Suppressor macrophage treated with lipopolysaccharide for 1 hour (primary cell): ENCODE measurements around the gene CCDC195.

ENCODE experiments used
- DNase-seq, 3 donors: peaks; one replicate each; pipeline ENCODE4 v3.0.0-alpha.2; 2020 to 2022

The CCDC195 gene

DNA sequence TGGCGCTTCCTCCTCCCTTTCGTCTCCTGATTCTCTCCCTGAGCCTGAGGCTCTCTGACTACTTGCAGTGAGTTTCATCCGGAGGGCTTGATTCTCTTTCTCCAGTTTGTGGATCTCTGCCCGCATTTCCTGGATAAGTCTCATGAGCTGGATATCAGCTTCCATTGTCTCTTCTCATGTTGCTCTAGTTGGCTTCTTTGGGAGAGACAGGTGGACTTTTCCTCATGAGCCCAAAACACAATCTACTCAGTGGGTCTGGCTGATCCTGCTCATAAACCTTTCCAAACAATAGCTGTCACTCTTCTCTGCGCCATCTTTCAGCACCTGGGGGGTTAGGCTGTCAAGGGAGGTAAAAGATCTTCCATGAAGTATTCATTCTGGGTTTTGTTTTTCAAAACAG lies at the start of gene CCDC195:
TSS of gene CCDC195 (minus strand) at position 165 of the 400 bp plus-strand sequence. CDS start at position 165, 0 bp downstream.
- DNase-seq, result no peak

GRCh38 chr2:224764565-224765236 lies 48.5 kb upstream of the CCDC195 start:
- DNase-seq, result no peak

DNA sequence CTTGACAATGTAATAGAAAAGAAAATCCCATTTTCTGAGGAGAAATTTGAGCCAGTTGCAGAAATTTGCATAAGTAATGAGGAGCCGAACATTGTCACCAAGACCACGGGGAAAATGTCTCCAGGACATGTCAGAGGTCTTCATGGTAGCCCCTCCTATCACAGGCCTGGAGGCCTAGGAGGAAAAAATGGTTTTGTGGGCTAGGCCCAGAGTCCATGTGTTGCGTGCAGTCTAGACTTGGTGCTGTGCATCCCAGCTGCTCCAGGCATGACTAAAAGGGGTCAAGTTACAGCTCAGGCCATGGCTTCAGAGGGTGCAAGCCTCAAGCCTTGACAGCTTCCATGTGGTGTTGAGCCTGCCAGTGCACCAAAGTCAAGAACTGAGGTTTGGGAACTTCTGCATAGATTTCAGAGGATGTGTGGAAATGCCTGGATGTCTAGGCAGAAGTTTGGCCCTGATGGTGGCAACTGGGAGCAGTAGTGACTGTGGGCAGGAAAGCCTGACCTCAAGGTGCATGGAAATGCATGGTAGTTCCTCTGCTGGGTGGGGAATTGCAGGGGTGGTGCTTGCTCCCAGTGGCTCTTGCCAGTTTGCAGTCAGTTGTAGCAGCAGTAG lies 41.9 kb upstream of the CCDC195 start:
- no peak for DNase-seq

- DNase-seq, result no peak
Observed at GRCh38 chr2:224753743-224754540, 37.8 kb upstream of the CCDC195 start.

- DNase-seq, result peak in 1 of 3 donors; percentile 28
Observed at GRCh38 chr2:224751996-224752698, 36.0 kb upstream of the CCDC195 start.

DNA sequence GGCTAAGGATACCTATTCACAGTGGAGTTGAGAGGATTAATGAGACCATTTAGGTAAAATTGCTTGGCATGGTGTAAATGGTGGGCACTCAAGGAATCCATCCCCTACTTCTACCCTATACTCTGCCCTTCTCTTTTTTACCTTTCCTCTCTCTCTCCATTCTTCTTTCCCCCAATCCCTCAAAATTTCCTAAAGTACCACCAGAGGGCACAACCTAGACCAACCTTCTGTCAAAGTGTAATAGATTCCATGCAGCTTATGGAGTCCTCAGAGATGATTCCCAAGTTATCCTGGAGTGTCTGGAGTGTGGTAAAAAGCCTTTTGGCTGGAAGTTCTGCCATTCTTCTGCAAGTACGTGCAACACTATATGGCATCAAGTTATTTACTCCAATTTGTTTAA lies 33.0 kb upstream of the CCDC195 start:
- DNase-seq, result no peak

GRCh38 chr2:224747765-224748164 lies 31.6 kb upstream of the CCDC195 start:
- DNase-seq, result no peak

GRCh38 chr2:224736227-224736626 lies 20.1 kb upstream of the CCDC195 start:
- no peak for DNase-seq

GRCh38 chr2:224734949-224735348 lies 18.8 kb upstream of the CCDC195 start:
- DNase-seq, result peak in 2 of 3 donors; percentile 6 to 18

- no peak for DNase-seq
Observed at GRCh38 chr2:224731665-224732064, 15.5 kb upstream of the CCDC195 start.

GRCh38 chr2:224729435-224729834 lies 13.3 kb upstream of the CCDC195 start:
- DNase-seq, result no peak

GRCh38 chr2:224724331-224724730 lies 8.2 kb upstream of the CCDC195 start:
- no peak for DNase-seq

DNA sequence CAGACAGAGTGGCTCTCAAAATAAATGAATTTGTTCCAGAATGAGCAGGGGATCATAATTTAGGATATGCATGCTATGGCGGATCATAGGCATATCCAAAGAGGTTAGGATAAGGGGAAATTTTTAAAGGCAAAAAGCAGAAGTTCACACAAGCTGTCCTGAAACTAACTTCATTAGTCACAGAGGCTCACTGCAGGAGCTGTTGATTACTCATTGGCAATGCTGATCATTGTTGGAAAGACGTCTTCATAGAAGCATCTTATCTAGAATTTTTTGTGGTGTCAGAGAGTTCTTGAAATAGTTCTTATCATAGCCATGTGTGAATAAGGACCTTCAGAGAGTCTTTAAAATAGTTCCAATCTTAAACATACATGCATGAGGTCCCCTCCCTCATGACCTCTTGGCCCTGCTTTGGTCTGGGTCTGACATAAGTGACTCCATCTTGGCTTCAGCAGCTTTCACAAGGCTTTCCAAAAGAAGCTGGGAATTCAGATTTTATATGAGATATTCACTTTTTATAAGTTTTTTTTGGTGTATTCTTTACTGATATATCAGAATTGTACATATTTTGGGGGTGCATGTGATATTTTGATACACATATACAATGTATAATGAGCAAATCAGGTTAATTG lies 7.5 kb upstream of the CCDC195 start:
- peak; percentile 59 to 79 (median 77) for DNase-seq

DNA sequence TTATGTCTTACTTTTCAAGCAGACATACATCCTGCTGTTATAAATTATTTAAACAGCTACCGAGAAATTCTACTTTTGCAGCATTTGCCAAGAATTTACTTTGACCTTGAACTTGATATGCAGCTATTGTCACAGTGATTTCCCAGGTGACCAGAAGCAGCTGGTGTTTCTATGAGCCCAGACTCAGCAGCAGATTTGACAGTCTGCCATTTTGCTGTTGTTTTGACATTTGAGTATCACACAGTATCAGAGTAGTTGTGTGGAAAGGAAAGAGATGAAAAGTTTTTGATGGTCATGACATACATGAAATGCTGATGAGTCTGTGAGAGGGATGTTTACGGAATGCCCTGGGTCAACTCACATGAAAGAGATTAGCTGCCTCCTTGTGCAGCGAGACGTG lies 6.6 kb upstream of the CCDC195 start:
- DNase-seq, result no peak

DNA sequence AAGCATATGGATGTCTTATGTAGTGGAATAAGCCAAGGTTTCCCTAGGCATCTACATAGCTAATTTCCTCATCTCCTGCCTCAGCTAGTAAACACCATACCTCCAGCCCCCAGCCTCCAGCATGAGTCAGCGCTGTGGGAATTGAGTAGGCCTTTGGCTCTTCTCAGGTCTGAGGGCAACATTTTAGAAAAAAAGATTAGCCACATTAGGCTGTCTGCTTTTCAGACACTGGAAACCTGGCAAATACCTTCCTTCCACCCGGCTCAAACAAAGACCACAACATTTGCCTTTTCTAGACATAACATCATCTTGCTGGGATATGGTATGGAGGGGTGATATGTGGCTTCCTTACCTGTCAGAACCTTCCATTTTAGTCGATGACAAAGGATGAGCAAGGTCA lies 6.1 kb upstream of the CCDC195 start:
- DNase-seq, result peak in 1 of 3 donors; percentile 9

GRCh38 chr2:224716921-224717320 lies 756 bp upstream of the CCDC195 start:
- DNase-seq, result no peak

GRCh38 chr2:224711859-224712665 lies 4.1 kb downstream of the CCDC195 start:
- DNase-seq, result no peak

DNA sequence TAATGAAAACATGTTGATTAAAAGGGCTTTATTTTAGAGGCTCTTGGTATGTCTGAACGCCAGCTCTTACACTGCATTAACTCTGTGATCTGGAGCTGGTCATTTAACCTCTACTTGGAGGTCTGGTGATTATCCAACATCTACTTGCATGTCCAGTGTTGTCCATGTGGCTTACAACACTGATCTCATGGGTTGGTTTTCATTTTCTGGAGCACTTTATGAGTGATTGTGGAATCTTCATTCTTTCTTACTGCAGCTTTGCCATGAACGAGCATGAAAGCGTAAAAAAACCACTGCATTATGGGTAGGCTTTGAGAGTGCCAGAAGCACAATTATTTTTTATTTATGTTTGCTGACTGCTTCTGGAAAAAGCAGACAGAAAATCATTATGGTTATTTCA lies 4.8 kb downstream of the CCDC195 start:
- no peak for DNase-seq

- no peak for DNase-seq
Observed at GRCh38 chr2:224709301-224709700, 6.9 kb downstream of the CCDC195 start.

GRCh38 chr2:224694502-224694901 lies 21.7 kb downstream of the CCDC195 start:
- no peak for DNase-seq

DNA sequence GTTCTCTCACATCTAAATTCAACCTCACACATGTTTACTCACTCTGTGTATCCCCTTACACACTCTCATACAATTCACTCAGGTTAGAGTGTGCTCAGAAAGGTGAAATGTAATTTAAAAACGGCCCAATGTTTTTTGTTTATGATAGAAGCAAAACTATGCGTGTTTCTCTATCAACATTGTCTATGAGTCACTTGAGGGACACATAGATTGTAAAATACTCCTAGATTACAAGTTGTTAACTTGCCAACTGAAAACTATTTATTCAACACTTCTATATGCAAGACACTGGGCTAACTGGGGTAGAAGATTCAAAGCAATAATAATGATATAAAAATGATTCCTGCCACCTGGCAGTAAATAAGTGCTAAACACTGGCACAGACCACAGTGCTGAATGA lies 24.6 kb downstream of the CCDC195 start:
- DNase-seq, result no peak

- no peak for DNase-seq
Observed at GRCh38 chr2:224690868-224691267, 25.3 kb downstream of the CCDC195 start.
